Caco-2 (cell line): ENCODE results near the gene ATG7. TPM values are rescaled to one million over a fixed set of nuclear protein-coding genes. Genes with fewer than 3 reads are reported as not detected.

ENCODE experiments used
- BruUV-seq: library from RNA; stranded (reverse); fragments of 400-500 nt; replicated peaks from 2 replicates; lab custom pipeline; 2021; lab: Mats Ljungman, UMichigan
- CTCF ChIA-PET: fragments of 300-600 bp; sonication (Branson Sonifier 250); formaldehyde crosslinking; loops from one replicate; lab custom pipeline; 2022; ENCODE audit warnings: antibody characterized with exemption; lab: Charles Lee
- POLR2A ChIA-PET: fragments of 300-600 bp; sonication (Branson Sonifier 250); formaldehyde crosslinking; loops from one replicate; lab custom pipeline; 2022; ENCODE audit warnings: antibody characterized with exemption; lab: Charles Lee
- DNase-seq, 2 experiments: peaks; one replicate each; pipeline versions ENCODE4 v3.0.0 to v3.0.0-alpha.2; 2020 to 2022
- H3K27me3 ChIP-seq: replicated peaks from 2 replicates; pipeline ENCODE4 v1.6.0; 2011; ENCODE audit warnings: low read length; ENCODE audit not compliant: control insufficient read depth, insufficient read depth
- H3K36me3 ChIP-seq: 2 replicates; pipeline ENCODE4 v1.5.1; 2011; ENCODE audit warnings: low read length; ENCODE audit not compliant: control insufficient read depth, insufficient read depth
- H3K4me1 ChIP-seq: fragments of 250-450 bp; sonication (Bioruptor Pico); 2 replicates; pipeline ENCODE4 v1.5.1; 2020; ENCODE audit warnings: mild to moderate bottlenecking
- H3K4me3 ChIP-seq: 2 replicates; pipeline ENCODE4 v1.5.1; 2011; ENCODE audit warnings: low read depth, mild to moderate bottlenecking, control low read depth, low read length
- H3K9me3 ChIP-seq: fragments of 250-450 bp; sonication (Bioruptor Pico); 2 replicates; pipeline ENCODE4 v1.5.1; 2020; ENCODE audit warnings: mild to moderate bottlenecking, moderate library complexity
- H3K27ac Mint-ChIP-seq: one replicate; pipeline ENCODE4 v1.8.0; 2022; ENCODE audit warnings: mixed read lengths; ENCODE audit not compliant: unreplicated experiment
- H3K27me3 Mint-ChIP-seq: one replicate; pipeline ENCODE4 v1.8.0; 2022; ENCODE audit warnings: mixed read lengths; ENCODE audit not compliant: insufficient read depth, unreplicated experiment
- H3K36me3 Mint-ChIP-seq: one replicate; pipeline ENCODE4 v1.8.0; 2022; ENCODE audit warnings: mild to moderate bottlenecking, mixed read lengths; ENCODE audit not compliant: insufficient read depth, unreplicated experiment
- H3K4me1 Mint-ChIP-seq: one replicate; pipeline ENCODE4 v1.8.0; 2022; ENCODE audit warnings: low read depth, mixed read lengths; ENCODE audit not compliant: unreplicated experiment
- H3K4me3 Mint-ChIP-seq: one replicate; pipeline ENCODE4 v1.8.0; 2022; ENCODE audit warnings: mild to moderate bottlenecking, moderate library complexity, mixed read lengths; ENCODE audit not compliant: unreplicated experiment
- H3K9me3 Mint-ChIP-seq: one replicate; pipeline ENCODE4 v1.8.0; 2022; ENCODE audit warnings: mixed read lengths; ENCODE audit not compliant: unreplicated experiment
- CTCF ChIP-seq, 2 experiments: fragments of 200-600 bp in 1 of 2; IDR thresholded peaks; 1 replicate in 1 of 2; 2 replicates in 1 of 2; pipeline versions ENCODE4 v1.5.1 to v1.8.0; 2011 to 2022; ENCODE audit warnings: antibody characterized with exemption in 1 of 2, control low read depth in 1 of 2, inconsistent platforms in 1 of 2, low read depth in 1 of 2, low read length in 1 of 2, mild to moderate bottlenecking in 1 of 2, moderate library complexity in 1 of 2; ENCODE audit not compliant: insufficient read depth in 1 of 2, severe bottlenecking in 1 of 2, unreplicated experiment in 1 of 2
- intact Hi-C: fragments of 100-400 bp; cut with micrococcal nuclease; formaldehyde crosslinking; loops from one replicate; pipeline ENCODE4 v1.10.0; 2022; ENCODE audit not compliant: unreplicated experiment
- total RNA-seq: library from RNA; stranded (reverse); gene quantifications from 2 replicates; pipeline ENCODE4 v1.2.3, GENCODE V29; 2022

Gene ATG7
- total RNA-seq, 1 experiment from 2014 or later = 24.4 TPM

DNA sequence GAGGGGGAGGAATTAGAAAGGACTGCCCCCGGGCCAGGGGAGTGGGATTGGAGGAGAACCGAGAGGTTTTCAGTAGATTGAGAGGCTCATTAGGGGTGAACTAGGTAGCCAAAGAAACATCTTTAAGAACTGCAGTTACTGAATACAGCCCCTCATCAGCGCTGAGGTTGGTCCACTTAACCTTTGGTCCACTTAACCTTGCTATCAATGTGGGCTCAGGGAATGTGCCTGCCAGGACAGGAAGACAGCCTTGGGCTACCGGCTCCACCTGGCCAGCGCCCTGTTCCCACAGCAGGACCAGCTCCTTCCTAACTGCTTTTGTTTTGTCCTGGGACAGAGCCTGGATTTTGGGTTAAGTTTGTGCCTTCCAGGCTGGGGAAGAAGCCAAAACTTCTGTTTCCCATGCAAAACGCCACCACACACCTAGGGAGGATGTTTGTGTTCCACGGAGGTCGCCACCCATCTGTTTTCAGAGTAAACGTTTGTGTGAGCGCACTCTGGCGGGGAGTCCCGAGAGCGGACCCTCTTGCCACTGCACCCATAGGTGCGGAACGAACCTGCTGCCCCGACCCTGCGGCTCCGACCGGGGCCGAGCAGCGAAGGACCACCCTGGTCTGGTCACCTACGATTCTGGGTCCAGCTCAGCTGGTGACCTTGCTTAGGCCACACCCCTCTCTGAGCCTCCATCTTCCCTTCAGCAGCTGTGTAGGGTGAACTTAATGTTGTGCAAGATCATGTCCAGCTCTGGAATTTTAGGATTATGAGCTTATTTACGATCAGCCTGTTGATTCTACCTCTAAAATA, 264.1 kb downstream of the ATG7 start:
- DNase-seq = no peak
- Histone ChIP-seq H3K4me3 (no peak overlapping the region), H3K36me3 (no peaks in the 10 kb centered on the region; the same call in 1 of the 2 replicates), H3K9me3 (no peaks in the 10 kb centered on the region), H3K27me3 (no peaks in the 10 kb centered on the region), H3K4me1 (no peaks in the 10 kb centered on the region)
- CTCF ChIA-PET = no interaction called here
- Mint-ChIP-seq H3K27ac (no peak overlapping the region), H3K4me1 (no peaks in the 10 kb centered on the region), H3K4me3 (no peak overlapping the region), H3K27me3 (no peaks in the 10 kb centered on the region), H3K36me3 (no peaks in the 10 kb centered on the region), H3K9me3 (no peaks in the 10 kb centered on the region)
- no peak for TF ChIP-seq CTCF (IDR thresholded peaks at IDR 0.05; ENCODE audit: insufficient read depth in 1 of 2, low read depth in 1 of 2, low read length in 1 of 2, severe bottlenecking in 1 of 2, unreplicated experiment in 1 of 2)
- no TSS peak for BruUV-seq
- POLR2A ChIA-PET = no interaction called here
- intact Hi-C loops = loop anchor here (10.0 kb wide), 1 partner anchor 152 kb away; no protein-coding TSS in a partner anchor

GRCh38 chr3:11536936-11537612, 264.9 kb downstream of the ATG7 start:
- no peaks in the 10 kb centered on the region for H3K9me3 Mint-ChIP-seq
- ChIA-PET POLR2A (interaction anchor here (0.6 kb wide), 1 partner anchor 42 kb away, joined by 4 read pairs; no protein-coding TSS in a partner anchor), CTCF (no interaction called here)
- no peak for TF ChIP-seq CTCF (IDR thresholded peaks at IDR 0.05; ENCODE audit: insufficient read depth in 1 of 2, low read depth in 1 of 2, low read length in 1 of 2, severe bottlenecking in 1 of 2, unreplicated experiment in 1 of 2)
- no peak overlapping the region for H3K4me3 ChIP-seq
- no peak for DNase-seq
- H3K27me3 Mint-ChIP-seq = no peaks in the 10 kb centered on the region
- H3K4me1 Mint-ChIP-seq = no peaks in the 10 kb centered on the region
- intact Hi-C loops = loop anchor here (10.0 kb wide), 1 partner anchor 152 kb away; no protein-coding TSS in a partner anchor
- no peaks in the 10 kb centered on the region; the same call in 1 of the 2 replicates for H3K36me3 ChIP-seq
- no peaks in the 10 kb centered on the region for H3K36me3 Mint-ChIP-seq
- no peaks in the 10 kb centered on the region for H3K27me3 ChIP-seq
- no peaks in the 10 kb centered on the region for H3K9me3 ChIP-seq
- no peak overlapping the region for H3K4me3 Mint-ChIP-seq
- no TSS peak for BruUV-seq
- no peaks in the 10 kb centered on the region for H3K4me1 ChIP-seq
- H3K27ac Mint-ChIP-seq = no peak overlapping the region

- no peaks in the 10 kb centered on the region; the same call in 1 of the 2 replicates for H3K36me3 ChIP-seq
- POLR2A ChIA-PET = interaction anchor here (0.5 kb wide), 1 partner anchor 15 kb away, joined by 3 read pairs; no protein-coding TSS in a partner anchor
- Mint-ChIP-seq H3K36me3 (no peaks in the 10 kb centered on the region), H3K27ac (no peak overlapping the region), H3K27me3 (no peaks in the 10 kb centered on the region), H3K4me1 (no peaks in the 10 kb centered on the region), H3K4me3 (no peak overlapping the region), H3K9me3 (no peaks in the 10 kb centered on the region)
- intact Hi-C loops = loop anchor here (10.0 kb wide), 1 partner anchor 154 kb away; no protein-coding TSS in a partner anchor
- no TSS peak for BruUV-seq
- H3K27me3 ChIP-seq = no peaks in the 10 kb centered on the region
- H3K4me1 ChIP-seq = no peaks in the 10 kb centered on the region
- no peaks in the 10 kb centered on the region for H3K9me3 ChIP-seq
- CTCF ChIA-PET = no interaction called here
- no peak for DNase-seq
- no peak for TF ChIP-seq CTCF (IDR thresholded peaks at IDR 0.05; ENCODE audit: insufficient read depth in 1 of 2, low read depth in 1 of 2, low read length in 1 of 2, severe bottlenecking in 1 of 2, unreplicated experiment in 1 of 2)
- H3K4me3 ChIP-seq = no peak overlapping the region
These were observed 266.4 kb downstream of the ATG7 start for GRCh38 chr3:11538581-11538980.
